Thoracic aorta (tissue), 2 donors: ENCODE measurements around the gene SAMD4A. TPM values are rescaled to one million over a fixed set of nuclear protein-coding genes. Genes with fewer than 3 reads are reported as not detected.

Source experiments
- ATAC-seq: fragments of 150-250 bp; one replicate; pipeline ENCODE4 v1.8.0; 2017; ENCODE audit warnings: low read depth; ENCODE audit not compliant: insufficient number of reproducible peaks, low FRiP score
- DNase-seq: peaks from one replicate; pipeline ENCODE4 v3.0.0-alpha.2; 2020; ENCODE audit warnings: low spot score
- H3K27ac ChIP-seq, 2 donors: fragments of 200-600 bp; sonication (generic); 1 replicate in 1 of 2; 2 replicates in 1 of 2; pipeline ENCODE4 v1.5.1; 2016; ENCODE audit warnings: mild to moderate bottlenecking in 2 of 2, moderate library complexity in 2 of 2
- H3K27me3 ChIP-seq: fragments of 200-600 bp; sonication (generic); replicated peaks from 2 replicates; pipeline ENCODE4 v1.6.0; 2016; ENCODE audit warnings: mild to moderate bottlenecking; ENCODE audit not compliant: insufficient read depth
- H3K36me3 ChIP-seq: fragments of 200-600 bp; sonication (generic); one replicate; pipeline ENCODE4 v1.5.1; 2016
- H3K4me1 ChIP-seq, 2 donors: fragments of 200-600 bp; sonication (generic); 1 replicate in 1 of 2; 2 replicates in 1 of 2; pipeline versions ENCODE4 v1.5.1 to v1.6.0; 2016; ENCODE audit warnings: low read depth in 2 of 2, mild to moderate bottlenecking in 1 of 2; ENCODE audit not compliant: control insufficient read depth in 1 of 2
- H3K4me3 ChIP-seq: fragments of 200-600 bp; sonication (generic); 2 replicates; pipeline ENCODE4 v1.5.1; 2016; ENCODE audit warnings: mild to moderate bottlenecking
- H3K9me3 ChIP-seq: fragments of 200-600 bp; sonication (generic); 2 replicates; pipeline ENCODE4 v1.5.1; 2016
- total RNA-seq, 2 donors: library from RNA; depleted of rRNA; stranded (reverse); fragments of >200 nt; gene quantifications; one replicate each; pipeline versions ENCODE4 v1.1.0 to v1.2.3, GENCODE V29; 2016
- TF ChIP-seq, protein P1 (sequence below): fragments of 200-600 bp; sonication (generic); IDR thresholded peaks from one replicate; pipeline ENCODE4 v1.5.1; 2019; ENCODE audit warnings: antibody characterized with exemption

Gene SAMD4A
- total RNA-seq, 2 donors from 2014 or later: 142 to 172 TPM

DNA sequence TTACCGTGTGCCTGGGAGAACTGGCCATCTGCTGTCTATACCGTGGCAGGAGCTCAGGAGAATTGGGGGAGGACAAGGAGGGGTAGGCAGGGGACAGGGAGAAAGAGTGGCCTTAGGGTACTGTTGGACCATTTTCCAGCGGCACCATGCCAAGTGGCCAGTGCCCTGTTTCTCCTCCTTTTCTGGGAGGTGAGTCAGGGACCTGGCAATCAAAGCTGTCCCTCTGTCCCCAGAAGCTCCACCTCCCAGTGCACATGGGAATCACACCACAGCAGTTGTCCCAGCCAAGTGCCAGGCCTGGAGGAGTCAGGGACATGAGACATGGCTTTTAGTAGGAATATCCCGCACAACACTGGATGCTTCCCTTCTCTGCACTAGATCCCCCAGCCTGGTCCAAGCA lies 217.7 kb downstream of the SAMD4A start:
- Histone ChIP-seq H3K27ac (peak overlapping the region; percentile 87 to 92), H3K27me3 (no peaks in the 10 kb centered on the region), H3K4me1 (peaks cover 15 to 45% of the 10 kb centered on the region in 2 donors), H3K9me3 (no peaks in the 10 kb centered on the region), H3K4me3 (peak overlapping the region; percentile 26), H3K36me3 (peaks cover 34% of the 10 kb centered on the region)
- DNase-seq (peak; percentile 52), ATAC-seq (no peak)
- TF ChIP-seq, protein P1, sequence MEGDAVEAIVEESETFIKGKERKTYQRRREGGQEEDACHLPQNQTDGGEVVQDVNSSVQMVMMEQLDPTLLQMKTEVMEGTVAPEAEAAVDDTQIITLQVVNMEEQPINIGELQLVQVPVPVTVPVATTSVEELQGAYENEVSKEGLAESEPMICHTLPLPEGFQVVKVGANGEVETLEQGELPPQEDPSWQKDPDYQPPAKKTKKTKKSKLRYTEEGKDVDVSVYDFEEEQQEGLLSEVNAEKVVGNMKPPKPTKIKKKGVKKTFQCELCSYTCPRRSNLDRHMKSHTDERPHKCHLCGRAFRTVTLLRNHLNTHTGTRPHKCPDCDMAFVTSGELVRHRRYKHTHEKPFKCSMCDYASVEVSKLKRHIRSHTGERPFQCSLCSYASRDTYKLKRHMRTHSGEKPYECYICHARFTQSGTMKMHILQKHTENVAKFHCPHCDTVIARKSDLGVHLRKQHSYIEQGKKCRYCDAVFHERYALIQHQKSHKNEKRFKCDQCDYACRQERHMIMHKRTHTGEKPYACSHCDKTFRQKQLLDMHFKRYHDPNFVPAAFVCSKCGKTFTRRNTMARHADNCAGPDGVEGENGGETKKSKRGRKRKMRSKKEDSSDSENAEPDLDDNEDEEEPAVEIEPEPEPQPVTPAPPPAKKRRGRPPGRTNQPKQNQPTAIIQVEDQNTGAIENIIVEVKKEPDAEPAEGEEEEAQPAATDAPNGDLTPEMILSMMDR: no peak

DNA sequence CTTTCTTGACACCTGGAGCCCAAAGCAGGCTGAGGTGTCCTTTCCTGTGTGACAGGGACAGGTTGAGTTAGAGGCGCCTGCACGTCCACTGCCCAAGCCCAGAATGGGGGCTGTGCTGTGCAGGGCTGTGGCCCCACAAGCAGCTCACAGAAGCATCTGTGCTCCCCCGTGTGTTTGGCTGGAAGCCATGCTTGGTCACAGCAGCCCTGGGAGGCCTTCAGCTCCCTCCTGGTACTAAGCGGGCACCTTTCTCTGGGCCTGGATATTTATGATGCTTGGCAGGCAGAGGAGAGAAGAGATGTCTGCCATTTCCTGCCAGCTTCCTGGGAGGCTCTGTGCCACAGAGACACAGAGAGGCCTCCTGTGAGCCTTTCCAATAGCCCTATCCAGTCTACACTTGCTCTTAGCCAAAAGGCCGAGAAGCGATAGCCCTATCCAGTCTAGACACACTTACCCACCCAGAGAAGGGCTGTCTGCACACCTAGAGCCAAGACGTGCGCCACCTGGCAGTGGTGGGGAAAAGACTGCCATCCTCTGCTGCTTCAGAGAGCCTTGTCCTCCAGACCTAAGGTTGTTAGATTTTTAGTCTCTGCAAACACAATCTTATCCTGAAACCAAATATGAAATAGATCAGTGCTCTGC lies 218.3 kb downstream of the SAMD4A start:
- Histone ChIP-seq H3K4me1 (peaks cover 15 to 45% of the 10 kb centered on the region in 2 donors), H3K27me3 (no peaks in the 10 kb centered on the region), H3K4me3 (no peak overlapping the region), H3K36me3 (peaks cover 28% of the 10 kb centered on the region), H3K27ac (peak overlapping the region; percentile 87 to 92), H3K9me3 (no peaks in the 10 kb centered on the region)
- no peak for ATAC-seq
- DNase-seq: no peak
- TF ChIP-seq, protein P1: no peak

DNA sequence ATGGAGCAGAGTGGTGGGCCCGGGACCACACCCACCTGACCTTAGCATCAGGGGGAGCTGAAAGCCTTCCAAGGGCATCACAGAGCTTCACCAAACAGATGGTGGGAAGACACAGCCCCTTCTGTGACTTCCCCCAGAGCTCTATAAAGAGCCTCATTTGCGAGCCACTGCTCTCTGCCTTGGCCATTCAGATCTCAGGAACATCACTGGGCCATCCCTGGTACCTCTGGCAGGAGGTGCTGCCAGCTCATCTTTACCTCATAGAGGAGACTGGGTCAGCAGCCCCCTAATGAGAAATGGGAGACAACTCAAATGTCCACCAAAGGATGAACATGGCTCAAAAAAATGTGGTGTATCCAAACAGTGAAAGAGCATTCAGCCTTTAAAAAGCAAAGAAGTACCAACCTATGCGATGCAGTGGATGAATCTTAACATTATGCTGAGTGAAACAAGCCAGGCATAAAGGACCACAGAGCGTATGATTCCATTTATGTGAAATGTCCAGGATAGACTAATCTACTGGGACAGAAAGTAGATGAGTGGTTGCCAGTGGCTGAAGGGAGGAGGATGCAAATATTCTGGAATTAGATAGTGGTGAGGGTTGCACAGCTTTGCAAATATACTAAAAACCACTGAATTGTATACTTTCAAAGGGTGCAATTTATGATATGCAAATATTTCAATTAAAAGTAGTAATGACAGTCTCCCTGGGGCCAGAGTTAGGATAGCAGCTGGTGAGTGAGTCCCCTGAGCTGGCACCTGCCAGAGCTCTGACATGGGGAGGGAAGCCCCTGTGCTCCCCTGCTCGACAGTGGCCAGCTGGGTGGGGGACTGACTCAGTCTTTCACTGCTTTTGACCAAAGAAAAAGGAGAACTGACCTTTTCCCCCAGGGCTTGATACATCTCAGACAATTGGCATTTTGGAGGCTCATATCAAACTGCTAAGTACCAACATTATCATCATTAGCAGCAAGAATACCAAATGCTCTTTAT lies 219.1 kb downstream of the SAMD4A start:
- Histone ChIP-seq H3K36me3 (peaks cover 27% of the 10 kb centered on the region), H3K27ac (peak overlapping the region; percentile 87 to 92), H3K9me3 (no peaks in the 10 kb centered on the region), H3K4me1 (peaks cover 15 to 45% of the 10 kb centered on the region in 2 donors), H3K4me3 (no peak overlapping the region), H3K27me3 (no peaks in the 10 kb centered on the region)
- TF ChIP-seq, protein P1: no peak
- no peak for ATAC-seq
- DNase-seq: no peak

DNA sequence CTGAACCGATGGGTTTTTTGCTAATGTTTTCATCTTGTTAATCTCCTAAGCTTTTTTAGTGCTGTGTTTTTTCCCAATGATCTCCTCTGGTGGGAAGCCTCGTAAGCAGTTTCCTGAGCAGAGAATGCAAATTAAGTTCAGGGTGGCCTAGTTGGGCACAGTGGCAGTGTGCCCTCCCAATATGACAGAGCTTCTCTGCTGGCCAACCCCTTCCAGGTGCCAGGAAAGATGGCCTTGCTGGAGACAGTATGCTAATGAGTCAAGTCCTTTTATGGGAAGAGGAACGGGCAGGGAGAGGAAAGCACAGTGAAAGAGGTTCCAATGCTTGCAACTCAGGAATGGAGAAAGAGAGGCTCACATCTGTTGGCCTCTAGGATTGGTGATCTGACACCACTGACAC lies 219.9 kb downstream of the SAMD4A start:
- DNase-seq (no peak), ATAC-seq (no peak)
- TF ChIP-seq, protein P1: no peak
- no peaks in the 10 kb centered on the region for H3K9me3 ChIP-seq
- H3K27ac ChIP-seq: no peak overlapping the region
- H3K27me3 ChIP-seq: no peaks in the 10 kb centered on the region
- no peak overlapping the region for H3K4me3 ChIP-seq
- peaks cover 15 to 45% of the 10 kb centered on the region in 2 donors for H3K4me1 ChIP-seq
- H3K36me3 ChIP-seq: peaks cover 24% of the 10 kb centered on the region

DNA sequence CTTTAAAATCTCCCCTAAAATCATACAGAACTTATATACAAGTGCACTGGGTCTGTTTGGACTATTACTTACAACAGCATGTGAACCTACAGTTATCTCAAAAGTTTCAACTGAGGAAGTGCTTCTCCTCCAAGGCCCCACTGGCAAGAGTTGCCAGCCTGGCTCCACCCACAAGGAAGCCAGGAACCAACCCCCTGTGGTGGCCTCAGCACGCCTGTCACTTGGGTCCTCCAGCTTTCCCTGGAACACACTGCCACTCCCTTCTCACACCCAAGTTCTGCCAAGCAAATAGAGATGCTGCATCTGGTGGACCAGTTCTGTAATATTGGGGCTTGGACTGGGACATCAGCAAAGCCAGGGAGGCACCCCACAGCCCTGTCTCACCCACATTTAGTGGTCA lies 220.3 kb downstream of the SAMD4A start:
- Histone ChIP-seq H3K4me1 (peaks cover 15 to 45% of the 10 kb centered on the region in 2 donors), H3K27ac (no peak overlapping the region), H3K36me3 (peaks cover 24% of the 10 kb centered on the region), H3K9me3 (no peaks in the 10 kb centered on the region), H3K4me3 (no peak overlapping the region), H3K27me3 (no peaks in the 10 kb centered on the region)
- no peak for DNase-seq
- TF ChIP-seq, protein P1: no peak
- ATAC-seq: no peak
